Activated CD8-positive, alpha-beta T cell treated with anti-CD3 and anti-CD28 coated beads for 36 hours (primary cell): Measurements from ENCODE around the gene ARHGAP26. TPM values are rescaled to one million over a fixed set of nuclear protein-coding genes. Genes with fewer than 3 reads are reported as not detected.

Experiments used
- ATAC-seq: fragments of 200-7000 bp; cut with Tn5 transposase; one replicate; pipeline ENCODE4 v1.10.0; 2021; ENCODE audit warnings: mild to moderate bottlenecking, moderate library complexity
- CTCF ChIA-PET: fragments of 350-600 bp; sonication (Branson Sonifier 250); formaldehyde crosslinking; loops from one replicate; lab custom pipeline; 2021; ENCODE audit warnings: antibody characterized with exemption; lab: Charles Lee
- POLR2A ChIA-PET: fragments of 350-600 bp; sonication (Branson Sonifier 250); formaldehyde crosslinking; loops from one replicate; lab custom pipeline; 2021; ENCODE audit warnings: antibody characterized with exemption; lab: Charles Lee
- DNase-seq: peaks from one replicate; pipeline ENCODE4 v3.0.0-alpha.2; 2020
- H3K27ac Mint-ChIP-seq: one replicate; pipeline ENCODE4 v1.8.0; 2021; ENCODE audit warnings: mild to moderate bottlenecking, mixed read lengths
- H3K27me3 Mint-ChIP-seq: one replicate; pipeline ENCODE4 v1.8.0; 2021; ENCODE audit warnings: mixed read lengths
- H3K36me3 Mint-ChIP-seq: one replicate; pipeline ENCODE4 v1.8.0; 2021; ENCODE audit warnings: low read depth, mixed read lengths
- H3K4me1 Mint-ChIP-seq: one replicate; pipeline ENCODE4 v1.8.0; 2021; ENCODE audit warnings: low read depth, mixed read lengths
- H3K4me3 Mint-ChIP-seq: one replicate; pipeline ENCODE4 v1.8.0; 2021; ENCODE audit warnings: mild to moderate bottlenecking, moderate library complexity, mixed read lengths
- H3K9me3 Mint-ChIP-seq: one replicate; pipeline ENCODE4 v1.8.0; 2021; ENCODE audit warnings: mixed read lengths
- CTCF ChIP-seq: fragments of 200-600 bp; IDR thresholded peaks from one replicate; pipeline ENCODE4 v1.8.0; 2022; ENCODE audit warnings: antibody characterized with exemption, mild to moderate bottlenecking
- intact Hi-C: fragments of 100-400 bp; cut with micrococcal nuclease; formaldehyde crosslinking; loops from one replicate; pipeline ENCODE4 v1.10.0; 2022
- total RNA-seq, 2 experiments: library from RNA; stranded (reverse); gene quantifications; one replicate each; pipeline ENCODE4 v1.2.3, GENCODE V29; 2021

ARHGAP26 gene
- total RNA-seq, 2 experiments from 2014 or later: 12.7 to 18.0 TPM

DNA sequence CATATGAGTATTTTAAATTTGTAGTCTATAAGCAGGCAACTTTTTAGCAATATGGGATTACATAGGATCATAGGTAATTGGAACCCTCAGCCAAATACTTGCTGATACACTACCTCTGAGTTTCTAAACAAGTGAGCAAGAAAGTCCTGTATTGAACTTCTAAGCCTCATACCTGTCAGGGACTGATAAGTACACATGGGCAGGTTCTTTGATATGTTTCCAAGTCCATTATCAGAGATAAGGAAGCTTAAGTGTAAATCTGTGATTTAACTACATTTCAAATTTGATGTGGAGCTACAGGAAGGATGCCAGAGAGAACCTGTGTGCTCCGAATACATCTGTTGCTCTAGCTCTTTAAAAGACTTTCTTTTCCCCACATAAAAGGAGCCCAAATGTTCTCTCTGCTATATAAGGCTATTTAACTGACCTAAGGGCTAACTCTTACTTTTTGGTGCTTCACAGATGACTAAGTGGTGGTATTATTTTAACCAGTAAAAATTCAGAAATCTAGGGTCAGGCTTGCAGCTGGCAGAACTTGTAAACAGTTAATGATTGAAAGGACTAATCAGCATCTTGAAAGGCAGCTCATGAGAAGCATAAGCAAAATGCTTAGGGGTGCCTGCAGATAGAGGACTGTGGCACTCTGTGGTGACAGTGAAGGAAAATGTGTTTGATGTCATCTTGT is 404.7 kb downstream of the ARHGAP26 start:
- Mint-ChIP-seq H3K4me3 (no peak overlapping the region), H3K36me3 (peaks cover 3% of the 10 kb centered on the region), H3K27me3 (no peaks in the 10 kb centered on the region), H3K4me1 (peaks cover 3% of the 10 kb centered on the region), H3K27ac (no peak overlapping the region), H3K9me3 (no peaks in the 10 kb centered on the region)
- ChIA-PET POLR2A (interaction anchor here (0.7 kb wide), 1 partner anchor 25 kb away, joined by 4 read pairs; no protein-coding TSS in a partner anchor), CTCF (interaction anchor here (0.7 to 1.1 kb wide), 2 partner anchors 12 to 14 kb away, joined by 3 read pairs; no protein-coding TSS in a partner anchor)
- DNase-seq (no peak), ATAC-seq (no peak)
- no peak for TF ChIP-seq CTCF
- intact Hi-C loops: no loop called here

DNA sequence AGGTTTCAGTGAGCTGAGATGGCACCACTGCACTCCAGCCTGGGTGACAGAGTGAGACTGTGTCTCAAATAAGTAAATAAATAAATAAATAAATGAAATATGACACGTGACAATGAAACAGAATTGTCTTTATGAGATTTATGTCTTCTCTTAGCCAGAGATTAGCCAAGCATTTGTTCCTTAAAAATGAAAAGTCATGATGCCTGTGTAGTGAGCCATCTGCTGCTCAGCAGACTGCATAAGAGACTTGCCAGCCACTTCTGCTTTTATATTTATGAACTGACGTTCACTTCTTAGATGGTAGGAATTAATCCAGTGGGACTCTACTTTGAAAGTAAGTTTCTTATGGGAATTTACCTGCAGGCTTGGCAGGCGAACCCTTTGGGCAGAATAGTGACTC is 405.9 kb downstream of the ARHGAP26 start:
- ATAC-seq: no peak
- H3K9me3 Mint-ChIP-seq: no peaks in the 10 kb centered on the region

GRCh38 chr5:143177263-143177983 is 407.2 kb downstream of the ARHGAP26 start:
- TF ChIP-seq CTCF: no peak
- ChIA-PET CTCF (no interaction called here), POLR2A (no interaction called here)

More for the DNA sequence above, 405.9 kb downstream of the ARHGAP26 start:
- Mint-ChIP-seq H3K27ac (no peak overlapping the region), H3K4me1 (peaks cover 3% of the 10 kb centered on the region), H3K4me3 (no peak overlapping the region), H3K27me3 (no peaks in the 10 kb centered on the region), H3K36me3 (peaks cover 8% of the 10 kb centered on the region)
- DNase-seq: no peak
- intact Hi-C loops: no loop called here
- no peak for TF ChIP-seq CTCF
- CTCF ChIA-PET: no interaction called here
- POLR2A ChIA-PET: no interaction called here

GRCh38 chr5:143179126-143179740 is 409.1 kb downstream of the ARHGAP26 start:
- no peak for TF ChIP-seq CTCF
- no peaks in the 10 kb centered on the region for H3K9me3 Mint-ChIP-seq
- POLR2A ChIA-PET: no interaction called here
- intact Hi-C loops: no loop called here
- ATAC-seq (no peak), DNase-seq (no peak)
- peaks cover 17% of the 10 kb centered on the region for H3K4me1 Mint-ChIP-seq
- no peak overlapping the region for H3K27ac Mint-ChIP-seq
- no peaks in the 10 kb centered on the region for H3K27me3 Mint-ChIP-seq
- H3K4me3 Mint-ChIP-seq: no peak overlapping the region
- CTCF ChIA-PET: no interaction called here
- peaks cover 10% of the 10 kb centered on the region for H3K36me3 Mint-ChIP-seq

More at GRCh38 chr5:143177263-143177983, 407.2 kb downstream of the ARHGAP26 start:
- Mint-ChIP-seq H3K27ac (no peak overlapping the region), H3K27me3 (no peaks in the 10 kb centered on the region), H3K36me3 (peaks cover 10% of the 10 kb centered on the region), H3K9me3 (no peaks in the 10 kb centered on the region), H3K4me1 (peaks cover 3% of the 10 kb centered on the region), H3K4me3 (no peak overlapping the region)
- ATAC-seq (no peak), DNase-seq (no peak)
- intact Hi-C loops: no loop called here
